HG03469 (cell line): ENCODE measurements around the gene HOXC11.

Experiments
- ATAC-seq: cut with Tn5 transposase; IDR thresholded peaks from one replicate; pipeline ENCODE4 v1.9.1; 2021; ENCODE audit warnings: mild to moderate bottlenecking, moderate library complexity, moderate number of reproducible peaks; ENCODE audit not compliant: unreplicated experiment

HOXC11 gene

DNA sequence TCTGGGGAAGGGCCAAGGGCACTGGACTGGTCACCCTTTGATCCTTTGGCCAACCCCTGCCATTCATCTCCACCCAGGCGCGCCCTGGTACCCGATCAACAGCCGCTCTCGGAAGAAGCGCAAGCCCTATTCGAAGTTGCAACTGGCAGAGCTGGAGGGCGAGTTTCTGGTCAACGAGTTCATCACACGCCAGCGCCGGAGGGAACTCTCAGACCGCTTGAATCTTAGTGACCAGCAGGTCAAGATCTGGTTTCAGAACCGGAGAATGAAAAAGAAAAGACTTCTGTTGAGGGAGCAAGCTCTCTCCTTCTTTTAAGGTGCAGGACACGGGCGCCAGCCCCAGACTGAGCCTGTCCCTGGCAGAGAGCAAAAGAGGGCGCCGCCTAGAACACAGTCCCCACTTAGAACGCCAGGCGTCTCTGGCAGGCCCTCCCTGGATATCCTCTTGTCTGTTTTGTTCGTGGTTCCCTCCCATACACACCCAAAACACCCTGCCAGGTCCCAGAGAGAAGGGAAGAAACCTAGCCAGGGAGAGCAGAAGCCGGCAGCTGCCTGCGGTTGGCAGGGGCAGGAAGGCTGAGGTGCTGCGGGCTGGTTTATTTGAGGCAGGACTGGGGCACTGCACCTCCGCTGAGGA lies 16.6 kb upstream of the HOXC11 start:
- ATAC-seq, result no peak

DNA sequence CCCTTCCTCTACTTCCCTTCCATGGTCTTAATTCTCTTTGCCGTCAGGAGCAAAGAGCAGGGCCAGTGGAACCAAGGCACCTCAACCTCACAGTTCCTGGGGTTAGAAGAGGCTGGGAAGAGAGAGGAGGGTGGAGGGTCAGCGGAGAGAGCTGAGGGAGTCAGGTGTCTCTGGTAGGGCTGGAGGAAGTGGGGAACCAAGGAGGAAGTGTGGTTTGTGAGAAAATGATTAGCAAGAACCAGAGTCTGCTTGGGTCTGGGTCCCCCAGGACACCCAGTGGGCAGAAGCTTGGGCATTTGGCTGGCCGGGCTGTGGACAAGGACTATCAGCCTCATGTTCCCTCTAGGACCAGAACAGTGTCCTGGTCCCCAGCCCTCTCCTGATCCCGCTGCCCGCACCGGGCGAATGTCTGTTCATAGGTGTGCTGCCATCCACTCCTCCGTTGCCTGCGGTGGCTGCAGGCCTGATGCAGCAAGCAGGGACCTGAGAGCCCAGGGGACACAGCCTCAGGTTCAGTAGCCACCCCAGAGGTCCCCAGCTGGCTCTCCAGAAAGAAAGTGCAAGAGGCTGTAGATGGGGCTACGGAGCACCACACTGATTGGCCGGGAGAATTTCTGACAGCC lies 15.9 kb upstream of the HOXC11 start:
- no peak for ATAC-seq

DNA sequence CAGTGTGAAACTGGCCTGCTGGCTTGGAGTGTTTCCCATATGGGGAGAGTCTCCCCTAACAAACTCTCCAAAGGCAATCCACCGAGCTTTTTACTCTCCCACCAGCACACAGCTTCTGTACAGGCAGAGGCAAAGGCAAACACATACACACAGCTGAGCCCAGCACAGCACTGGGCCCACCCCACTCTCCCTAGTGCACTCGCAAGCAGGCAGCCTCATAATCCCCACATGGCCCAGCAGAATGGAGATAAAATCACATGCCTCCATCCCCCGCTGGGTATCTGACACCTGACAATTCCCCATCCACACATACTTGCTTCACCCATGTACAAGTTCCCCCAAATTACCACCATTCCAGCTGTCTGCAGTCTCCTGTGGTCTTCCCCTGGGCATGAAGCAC lies 14.8 kb upstream of the HOXC11 start:
- no peak for ATAC-seq

DNA sequence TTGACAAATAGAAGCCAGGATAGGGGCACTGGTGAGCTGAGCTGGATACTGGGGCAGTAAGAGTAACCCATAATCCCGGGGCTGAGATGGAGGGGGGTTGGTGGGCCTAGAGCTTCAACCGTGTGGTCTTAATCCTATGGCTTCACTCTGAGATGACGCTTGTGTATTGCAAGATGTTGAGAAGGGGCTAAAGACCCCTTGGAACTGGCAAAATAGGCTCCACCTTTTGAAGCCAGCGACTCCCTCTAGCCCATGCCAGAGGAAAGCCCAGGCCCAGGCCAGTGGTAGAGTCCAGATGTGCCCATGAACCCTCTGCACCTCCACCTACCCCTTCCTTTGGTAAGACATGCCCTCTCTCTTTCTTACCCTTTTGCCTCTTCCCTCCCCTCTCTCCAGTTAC lies 13.6 kb upstream of the HOXC11 start:
- no peak for ATAC-seq

DNA sequence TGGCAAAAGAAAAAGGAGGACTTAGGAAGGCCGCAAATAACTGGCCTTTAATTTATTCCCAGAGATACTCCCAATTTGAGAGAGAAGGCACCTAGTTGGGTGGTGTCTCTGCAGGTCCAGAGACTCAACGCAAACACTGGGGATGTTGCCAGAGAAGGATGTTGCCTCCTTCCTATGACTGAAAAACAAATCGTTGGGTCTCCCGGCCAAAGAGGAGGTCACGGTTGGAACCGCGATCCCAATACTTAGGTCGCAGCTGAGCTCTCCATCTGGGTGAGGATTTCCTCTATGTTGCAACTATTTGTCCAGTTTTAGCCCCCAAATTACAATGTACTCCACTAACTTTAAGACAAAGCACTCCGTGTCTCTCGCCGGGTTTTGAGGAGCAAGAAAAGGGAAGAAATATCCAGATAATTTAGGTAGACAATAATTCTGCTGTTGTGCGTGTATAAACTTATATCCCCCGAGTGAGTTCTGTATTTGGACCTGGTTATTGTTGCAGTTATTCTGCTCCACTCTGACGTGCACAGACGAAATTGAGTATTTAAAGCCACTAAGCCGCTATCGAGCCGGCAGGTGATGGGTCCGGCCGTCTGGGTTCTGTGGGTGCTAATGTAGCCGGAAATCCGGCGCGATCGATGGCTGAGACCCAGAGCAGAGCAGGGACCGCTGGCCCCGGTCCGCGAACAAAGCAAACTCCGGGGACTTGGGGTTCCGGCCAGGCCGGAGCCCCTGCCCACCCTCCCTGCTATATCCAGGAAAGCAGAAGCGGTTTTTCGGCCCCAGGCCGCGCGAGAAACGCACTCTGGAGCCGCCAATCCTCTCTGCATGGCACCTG lies 12.5 kb upstream of the HOXC11 start:
- ATAC-seq, result no peak

DNA sequence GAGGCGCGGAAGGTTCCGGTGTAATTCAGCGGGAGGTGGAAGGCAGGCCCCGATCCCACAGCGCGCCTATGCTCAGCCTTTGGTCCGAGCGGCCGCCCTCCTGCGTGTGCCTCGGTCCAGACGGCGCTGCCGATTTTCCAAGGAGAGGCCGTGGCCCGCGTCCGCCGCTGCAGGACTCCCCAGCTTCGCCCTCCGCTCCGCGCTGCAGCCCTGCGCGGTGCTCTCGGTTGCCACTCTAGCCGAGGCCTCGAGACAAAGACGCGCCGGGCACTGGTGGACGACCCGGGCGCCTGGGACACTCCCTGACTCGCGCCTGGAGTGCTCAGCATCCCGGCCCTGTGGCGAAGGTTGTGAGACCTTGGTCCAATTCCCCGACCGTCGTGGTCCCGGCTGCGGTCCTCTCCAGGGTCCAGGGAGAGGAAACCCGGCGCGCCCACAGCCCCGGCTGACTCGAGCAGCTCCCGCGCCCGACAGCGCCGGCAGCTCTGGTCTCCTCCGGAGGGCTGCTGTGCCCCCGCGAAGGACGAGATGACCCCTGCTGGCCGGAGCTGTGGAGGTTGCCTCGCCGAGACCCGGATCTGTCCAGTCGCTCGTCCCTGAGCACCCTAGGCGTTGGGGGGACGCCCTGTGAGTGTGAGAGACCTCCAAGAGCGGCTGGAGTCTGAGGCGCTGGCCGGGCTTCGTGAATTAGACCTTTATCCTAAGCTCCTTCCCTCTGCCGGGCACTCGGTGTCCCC lies 11.7 kb upstream of the HOXC11 start:
- ATAC-seq, result no peak

DNA sequence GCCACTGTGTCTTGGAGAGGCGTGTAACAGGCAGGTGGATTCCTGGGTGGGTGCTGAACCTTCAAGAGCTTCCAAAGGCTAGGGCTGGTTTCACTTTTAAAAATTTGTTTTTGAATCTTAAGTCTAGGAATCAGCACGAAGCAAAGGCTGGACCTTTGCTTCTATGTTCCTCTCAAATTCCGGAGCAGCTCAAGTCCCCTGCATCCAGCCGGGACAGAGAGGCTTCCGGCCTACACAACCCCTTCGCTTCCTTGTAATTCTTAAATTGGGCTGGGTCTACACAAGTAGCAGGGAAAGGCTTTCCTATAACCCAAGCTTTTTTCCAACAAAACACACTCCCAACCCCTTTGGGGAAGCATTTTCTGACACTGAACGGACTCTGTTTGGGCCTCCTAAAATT lies 9.9 kb upstream of the HOXC11 start:
- ATAC-seq, result no peak

DNA sequence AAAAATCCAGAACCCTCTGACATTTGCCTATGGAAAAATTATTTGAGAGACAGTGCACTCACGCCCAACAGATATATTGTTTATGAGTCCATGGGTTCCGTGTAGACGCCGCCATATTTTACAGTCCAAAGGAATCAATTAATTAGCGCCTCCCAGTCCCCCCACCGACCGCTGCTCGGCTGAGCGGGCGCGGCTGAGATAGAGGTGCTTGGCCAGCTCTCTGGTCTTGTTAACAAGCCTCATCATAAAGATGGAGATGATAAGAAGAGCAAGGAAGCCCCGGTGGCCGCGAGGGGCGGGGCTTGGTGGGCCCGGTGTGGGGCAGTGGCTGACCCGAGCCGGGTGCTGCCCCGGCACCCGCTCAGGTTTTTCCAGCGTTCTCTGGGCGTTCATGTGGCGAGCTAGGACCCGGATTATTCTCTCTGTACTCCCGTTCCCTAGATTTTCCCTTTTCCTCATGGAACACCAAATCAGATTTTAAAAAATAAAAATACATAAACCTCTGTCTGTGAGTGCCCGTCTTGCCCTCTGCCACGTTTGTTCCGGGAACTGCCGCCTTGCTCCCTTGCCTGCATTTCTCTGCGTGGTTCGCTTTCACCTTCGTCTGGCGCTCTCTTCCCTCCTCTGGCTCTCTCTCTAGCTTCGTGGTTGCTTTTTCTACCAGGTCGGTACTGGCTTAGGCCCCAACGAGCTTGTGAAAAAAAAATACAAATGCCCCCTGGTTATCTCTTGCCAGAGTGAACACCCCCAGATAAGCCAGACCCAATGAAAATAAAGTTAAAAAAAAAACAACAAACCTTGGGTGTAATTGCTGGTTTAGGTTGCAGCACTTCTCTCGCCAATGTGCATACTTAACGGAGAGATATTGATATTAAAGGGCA lies 9.3 kb upstream of the HOXC11 start:
- no peak for ATAC-seq

DNA sequence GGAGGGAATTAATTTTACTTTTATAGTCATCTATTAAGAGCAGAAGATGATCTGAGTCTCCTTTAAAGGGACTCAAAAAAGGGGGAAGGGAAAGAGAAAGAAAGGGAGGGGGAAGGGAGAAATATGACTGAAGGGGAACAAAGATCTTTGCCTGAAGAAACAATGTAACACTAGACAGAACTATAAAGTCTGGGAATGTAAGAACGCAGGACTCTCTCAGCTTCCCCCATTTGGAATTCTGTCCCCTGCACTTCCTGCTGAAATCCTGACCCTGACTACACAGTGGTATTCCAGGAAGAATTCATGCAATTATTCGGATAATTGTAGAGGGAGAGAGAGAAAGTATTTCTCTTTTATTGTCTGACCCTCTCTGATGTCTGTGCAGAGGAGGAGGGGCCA lies 8.6 kb upstream of the HOXC11 start:
- ATAC-seq, result no peak

DNA sequence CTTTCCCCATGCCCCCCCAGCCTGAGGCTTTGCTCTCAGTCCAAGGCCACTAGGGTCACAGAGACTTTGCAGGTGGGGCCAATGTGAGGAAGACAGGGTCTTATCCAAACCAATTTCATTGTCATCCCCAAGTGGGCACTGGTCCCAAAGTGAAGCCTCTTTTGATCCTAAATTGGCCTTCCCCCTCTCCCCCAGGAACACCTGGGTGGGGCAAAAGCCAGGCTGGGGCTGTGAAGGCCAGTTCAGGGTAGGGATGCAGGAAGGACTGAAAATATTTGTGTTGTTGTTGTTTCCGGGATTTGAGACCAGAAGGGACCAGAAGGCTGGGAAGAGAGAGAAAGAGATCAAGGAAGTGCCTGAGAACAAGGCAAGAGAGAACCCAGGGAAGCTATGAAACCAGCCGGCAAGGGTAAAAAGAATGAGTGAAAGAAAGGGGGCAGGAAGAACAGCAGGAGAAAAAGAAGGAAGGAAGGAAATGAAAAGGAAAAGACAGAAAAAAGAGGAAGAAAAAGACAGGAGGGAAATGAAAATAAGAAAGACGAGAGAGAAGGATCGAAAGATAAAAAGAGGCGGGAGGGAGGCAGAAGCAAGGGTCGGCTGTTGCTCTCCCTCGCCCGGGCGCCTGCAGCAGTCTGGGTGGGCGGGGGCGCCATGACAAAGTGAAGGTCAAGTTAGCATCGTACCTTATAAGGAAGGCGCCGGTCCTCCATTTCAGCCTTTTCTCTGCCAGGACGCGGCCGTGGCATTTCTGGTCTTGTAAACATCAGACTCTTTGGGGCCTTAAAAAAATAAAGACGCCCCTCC lies 7.4 kb upstream of the HOXC11 start:
- ATAC-seq, result no peak

DNA sequence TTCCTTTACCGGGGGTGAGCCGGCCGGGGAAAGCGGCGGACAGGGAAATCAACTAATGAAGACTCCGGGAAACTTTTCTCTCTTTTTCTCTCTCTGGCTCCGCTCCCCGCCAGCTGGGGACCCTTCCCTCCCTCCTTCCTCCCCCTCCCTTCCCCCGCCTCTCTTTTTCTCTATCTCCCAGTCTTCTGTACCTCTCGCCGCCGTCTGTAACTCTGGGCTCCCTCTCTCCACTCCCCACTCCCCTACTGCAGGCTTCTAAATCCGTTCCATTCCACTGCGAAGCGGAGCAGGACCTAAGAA lies 6.9 kb upstream of the HOXC11 start:
- no peak for ATAC-seq

DNA sequence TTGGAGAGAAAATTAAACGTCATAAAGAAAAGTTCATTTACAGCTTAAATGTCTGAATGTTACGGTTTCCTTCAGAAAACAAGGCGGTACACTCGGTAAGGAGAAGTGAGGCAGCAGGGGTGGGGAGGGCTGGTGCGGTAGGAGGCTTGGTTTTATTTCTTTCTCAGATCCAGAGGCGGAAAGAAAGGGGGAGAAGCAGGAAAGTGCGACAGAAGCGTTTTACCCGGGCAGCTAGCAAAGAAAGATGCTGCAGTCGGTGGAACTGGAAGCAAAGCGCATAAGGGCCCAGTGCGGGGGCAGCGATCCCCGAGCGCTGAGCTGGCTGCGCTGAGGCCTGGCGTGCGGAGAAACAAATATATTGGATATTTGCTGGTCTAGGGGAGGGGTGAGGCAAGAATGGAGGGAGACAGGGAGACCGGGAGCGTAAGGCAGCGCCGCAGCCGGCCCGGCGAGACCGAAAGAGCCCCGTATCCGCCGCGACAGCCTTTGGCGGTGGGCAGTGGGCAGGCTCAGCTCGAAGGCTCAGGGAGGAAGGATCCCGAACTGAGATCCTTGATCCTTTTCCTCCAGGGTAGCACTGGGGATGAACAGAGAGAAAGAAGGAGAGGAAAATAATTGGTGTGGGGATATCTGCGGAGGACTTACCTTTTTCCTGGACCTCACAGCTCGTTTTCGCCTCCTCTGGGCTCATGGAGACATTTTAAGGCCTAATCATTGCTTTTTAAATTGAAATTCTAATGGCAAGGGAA lies 6.4 kb upstream of the HOXC11 start:
- no peak for ATAC-seq

DNA sequence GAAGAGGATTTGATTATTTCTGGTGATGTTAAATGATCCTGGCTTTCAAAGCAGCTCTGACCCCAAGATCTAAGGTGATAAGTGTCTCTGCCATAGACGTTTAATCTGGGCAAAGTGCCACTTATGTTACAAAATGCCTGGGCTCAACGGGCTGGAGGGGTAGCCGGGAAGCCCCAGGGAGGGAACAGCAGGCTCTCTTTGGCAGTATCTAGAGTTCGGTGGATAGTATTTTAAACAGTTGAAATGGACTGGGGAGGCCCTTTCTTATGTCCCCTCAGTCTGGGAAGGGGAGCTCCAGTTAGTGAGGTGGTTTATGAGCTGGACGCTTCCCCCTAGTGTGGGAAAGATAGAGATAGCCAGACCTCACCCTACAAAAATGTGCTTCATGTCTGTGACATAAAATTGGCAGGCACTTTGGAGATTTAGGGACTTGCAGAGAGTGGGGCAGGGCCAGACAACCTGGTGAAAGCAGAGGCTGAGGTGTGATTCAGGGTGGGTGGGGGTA lies 5.5 kb upstream of the HOXC11 start:
- ATAC-seq, result no peak

DNA sequence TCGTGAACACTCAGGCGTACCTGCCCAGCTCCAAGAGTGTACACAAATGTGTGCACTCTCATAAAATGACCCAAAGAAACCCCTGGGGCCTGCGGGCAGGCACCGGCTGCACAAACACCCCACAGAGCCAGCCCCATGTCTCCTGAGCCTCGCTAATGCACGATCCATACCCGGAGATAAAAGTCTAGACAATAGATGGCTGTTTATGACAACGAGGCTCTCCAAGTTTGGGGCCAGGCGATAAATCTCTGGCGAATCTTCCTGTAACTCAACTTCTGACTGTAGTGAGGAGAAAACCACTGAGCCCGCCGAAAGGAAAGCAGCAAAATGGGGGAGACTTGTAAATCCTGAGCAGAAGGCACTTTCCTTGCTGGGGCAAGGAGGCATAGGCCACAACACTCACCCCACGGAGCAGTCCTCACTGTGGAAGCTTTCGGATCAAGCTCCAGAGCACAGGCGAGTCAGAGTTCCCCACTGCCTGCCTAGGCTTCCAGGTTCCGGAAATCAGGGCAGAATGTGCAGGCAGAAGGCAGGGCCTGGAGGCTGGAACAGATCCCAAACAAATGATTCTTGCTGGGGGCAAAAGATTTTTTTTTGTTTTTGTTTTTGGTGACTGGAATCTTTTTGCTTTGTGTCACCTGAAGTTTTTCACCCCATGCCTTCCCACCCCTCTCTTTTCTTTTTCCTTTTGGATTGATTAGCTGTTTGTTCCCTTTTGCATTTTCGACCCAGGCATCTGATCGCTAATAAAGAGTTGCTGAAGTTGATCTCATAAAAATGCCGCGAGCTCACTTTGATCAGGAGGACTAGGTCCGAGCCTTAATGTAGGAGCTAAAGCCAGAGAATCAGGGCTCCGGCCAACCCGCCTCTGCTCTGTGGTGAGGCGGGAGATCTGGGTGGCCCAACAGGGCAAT lies 4.5 kb upstream of the HOXC11 start:
- no peak for ATAC-seq

DNA sequence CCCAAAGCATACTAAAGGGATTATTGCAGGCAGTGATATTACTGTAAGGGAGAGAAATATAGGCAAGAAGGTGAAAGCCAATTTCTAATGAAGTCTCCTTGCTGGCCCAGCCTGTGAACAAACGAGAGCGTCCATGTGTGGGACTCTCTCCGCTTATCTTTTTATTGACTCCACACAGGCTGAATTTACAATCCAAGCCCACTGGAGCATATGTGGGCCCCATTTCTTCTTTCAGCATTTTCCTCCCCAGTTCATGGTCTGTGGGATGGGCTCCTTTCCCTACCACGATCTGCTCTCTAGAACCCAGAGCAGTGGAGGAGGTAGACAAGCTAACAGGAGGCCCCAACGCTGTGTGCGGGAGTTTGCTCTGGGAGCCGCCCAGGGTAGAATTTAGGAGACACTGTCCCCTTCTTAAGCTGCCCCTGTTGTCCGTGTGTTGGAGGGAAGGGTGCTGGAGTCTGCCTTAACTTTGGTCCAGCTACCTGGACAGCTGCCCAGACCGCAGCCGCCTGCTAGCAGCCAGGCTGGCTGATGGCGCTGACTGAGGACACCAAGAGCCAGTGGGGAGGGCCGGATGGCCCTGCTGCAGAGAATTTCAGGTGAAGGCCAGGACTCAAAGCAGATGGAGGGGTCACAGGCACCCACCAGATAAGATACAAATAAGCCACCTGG lies 3.2 kb upstream of the HOXC11 start:
- no peak for ATAC-seq

DNA sequence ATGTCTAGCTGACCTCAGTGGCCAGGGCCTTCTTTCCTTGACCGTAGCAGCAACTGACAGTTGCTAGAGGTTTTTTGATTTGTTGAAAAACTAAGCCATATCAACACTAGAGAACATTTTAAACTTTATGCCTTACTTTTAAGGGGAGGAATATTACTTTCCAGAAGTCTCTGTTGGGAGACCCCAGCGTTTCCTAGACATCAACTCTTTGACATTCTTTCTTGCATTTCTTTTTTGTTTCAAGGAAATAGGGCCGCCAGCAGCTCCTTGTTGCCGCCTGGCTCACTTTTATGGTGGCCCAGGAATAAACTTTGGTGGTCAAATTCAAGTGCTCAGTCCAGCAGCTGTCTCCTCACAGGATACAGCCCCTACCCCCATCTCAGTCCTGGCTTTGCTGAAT lies 2.5 kb upstream of the HOXC11 start:
- no peak for ATAC-seq

DNA sequence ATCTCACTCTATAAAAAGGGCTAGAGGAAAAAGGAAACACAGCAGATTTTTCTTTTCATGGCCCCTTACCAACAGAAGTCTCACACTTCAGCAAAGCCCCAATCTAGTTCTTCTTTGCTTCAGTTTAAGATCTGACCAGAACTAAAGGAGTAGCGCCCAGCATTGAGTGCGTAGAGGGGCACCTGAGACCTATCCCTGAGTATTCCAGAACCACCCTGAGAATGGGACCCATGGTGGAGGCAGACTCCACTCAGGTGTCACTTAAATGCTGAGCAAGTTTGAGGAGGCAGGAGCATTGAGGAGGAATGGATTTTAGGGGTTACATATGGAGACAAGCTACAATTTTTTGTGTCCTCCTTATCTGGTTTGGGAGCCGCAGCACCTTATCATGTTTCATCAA lies 1.8 kb upstream of the HOXC11 start:
- ATAC-seq, result no peak
